WTC11 (cell line): ENCODE measurements around the gene MIPEP. TPM values are rescaled to one million over a fixed set of nuclear protein-coding genes. Genes with fewer than 3 reads are reported as not detected.

Source experiments
- ATAC-seq: fragments of 200-7000 bp; cut with Tn5 transposase; 2 replicates; pipeline ENCODE4 v1.10.0; 2021; ENCODE audit warnings: mild to moderate bottlenecking, moderate library complexity
- CTCF ChIA-PET: fragments of 300-600 bp; sonication (Branson Sonifier 250); formaldehyde crosslinking; loops from one replicate; lab custom pipeline; 2021; ENCODE audit warnings: antibody characterized with exemption; lab: Charles Lee
- POLR2A ChIA-PET: fragments of 350-600 bp; sonication (Branson Sonifier 250); formaldehyde crosslinking; loops from one replicate; lab custom pipeline; 2021; ENCODE audit warnings: antibody characterized with exemption; lab: Charles Lee
- DNase-seq: peaks from one replicate; pipeline ENCODE4 v3.0.0; 2021; ENCODE audit warnings: low spot score
- H3K27ac Mint-ChIP-seq: 2 replicates; pipeline ENCODE4 v1.8.0; 2021; ENCODE audit warnings: mixed read lengths
- H3K27me3 Mint-ChIP-seq: 2 replicates; pipeline ENCODE4 v1.8.0; 2021; ENCODE audit warnings: low read depth, mild to moderate bottlenecking, moderate library complexity, mixed read lengths
- H3K36me3 Mint-ChIP-seq: 2 replicates; pipeline ENCODE4 v1.8.0; 2021; ENCODE audit warnings: mixed read lengths
- H3K4me1 Mint-ChIP-seq: 2 replicates; pipeline ENCODE4 v1.8.0; 2022; ENCODE audit warnings: mixed read lengths
- H3K4me3 Mint-ChIP-seq: 2 replicates; pipeline ENCODE4 v1.8.0; 2021; ENCODE audit warnings: mild to moderate bottlenecking, moderate library complexity, mixed read lengths
- H3K9me3 Mint-ChIP-seq: 2 replicates; pipeline ENCODE4 v1.8.0; 2021; ENCODE audit warnings: mixed read lengths
- CBFB ChIP-seq: sonication (generic); formaldehyde crosslinking; IDR thresholded peaks from 2 replicates; pipeline ENCODE4 v1.8.1; 2022; ENCODE audit warnings: mild to moderate bottlenecking, low read depth, missing genetic modification reagents
- GABPB1 ChIP-seq: sonication (generic); formaldehyde crosslinking; IDR thresholded peaks from 2 replicates; pipeline ENCODE4 v1.8.1; 2023; ENCODE audit warnings: mild to moderate bottlenecking, missing genetic modification reagents
- MYBL2 ChIP-seq: sonication (generic); formaldehyde crosslinking; IDR thresholded peaks from 2 replicates; pipeline ENCODE4 v1.8.1; 2023; ENCODE audit warnings: mild to moderate bottlenecking, moderate library complexity, missing genetic modification reagents
- NFYB ChIP-seq: sonication (generic); formaldehyde crosslinking; conservative IDR thresholded peaks from 2 replicates; pipeline ENCODE4 v1.8.0; 2022; ENCODE audit warnings: low read depth, missing genetic modification reagents
- RELA ChIP-seq: sonication (generic); formaldehyde crosslinking; IDR thresholded peaks from 2 replicates; pipeline ENCODE4 v1.8.1; 2022; ENCODE audit warnings: missing genetic modification reagents, mild to moderate bottlenecking, borderline replicate concordance
- SMAD3 ChIP-seq: sonication (generic); formaldehyde crosslinking; IDR thresholded peaks from 2 replicates; pipeline ENCODE4 v1.8.0; 2022; ENCODE audit warnings: missing genetic modification reagents, mild to moderate bottlenecking, borderline replicate concordance
- SOX15 ChIP-seq: fragments of 250-450 bp; sonication (Bioruptor Pico); IDR thresholded peaks from 2 replicates; pipeline ENCODE4 v1.9.0; 2021; ENCODE audit warnings: mild to moderate bottlenecking
- ZBTB21 ChIP-seq: sonication (generic); formaldehyde crosslinking; IDR thresholded peaks from 2 replicates; pipeline ENCODE4 v1.8.1; 2023; ENCODE audit warnings: mild to moderate bottlenecking, missing genetic modification reagents, borderline replicate concordance
- ZNF232 ChIP-seq: sonication (generic); formaldehyde crosslinking; IDR thresholded peaks from 2 replicates; pipeline ENCODE4 v1.8.0; 2022; ENCODE audit warnings: mild to moderate bottlenecking, missing genetic modification reagents
- ZNF416 ChIP-seq: fragments of 250-450 bp; sonication (Bioruptor Pico); IDR thresholded peaks from 2 replicates; pipeline ENCODE4 v1.9.0; 2021; ENCODE audit warnings: mild to moderate bottlenecking, inconsistent platforms
- ZNF671 ChIP-seq: fragments of 250-450 bp; sonication (Bioruptor Pico); IDR thresholded peaks from 2 replicates; pipeline ENCODE4 v1.8.0; 2021; ENCODE audit warnings: mild to moderate bottlenecking
- total RNA-seq: library from RNA; stranded (reverse); gene quantifications from 3 replicates; pipeline ENCODE4 v1.2.3, GENCODE V29; 2021
- TF ChIP-seq, protein P1 (sequence below): fragments of 250-450 bp; sonication (Bioruptor Pico); IDR thresholded peaks from 2 replicates; pipeline ENCODE4 v1.9.0; 2021; ENCODE audit warnings: mild to moderate bottlenecking
- TF ChIP-seq, protein P2 (sequence below): sonication (generic); formaldehyde crosslinking; IDR thresholded peaks from 2 replicates; pipeline ENCODE4 v1.8.1; 2023; ENCODE audit warnings: mild to moderate bottlenecking, moderate library complexity, missing genetic modification reagents
- TF ChIP-seq, protein P3 (sequence below): sonication (generic); formaldehyde crosslinking; IDR thresholded peaks from 2 replicates; pipeline ENCODE4 v1.8.1; 2022; ENCODE audit warnings: low read depth, mild to moderate bottlenecking, moderate library complexity, missing genetic modification reagents, borderline replicate concordance
- TF ChIP-seq, protein P4 (sequence below): sonication (generic); formaldehyde crosslinking; IDR thresholded peaks from 2 replicates; pipeline ENCODE4 v1.8.1; 2023; ENCODE audit warnings: mild to moderate bottlenecking, missing genetic modification reagents, borderline replicate concordance

MIPEP gene
- total RNA-seq, 1 experiment from 2014 or later: 30.5 TPM

DNA sequence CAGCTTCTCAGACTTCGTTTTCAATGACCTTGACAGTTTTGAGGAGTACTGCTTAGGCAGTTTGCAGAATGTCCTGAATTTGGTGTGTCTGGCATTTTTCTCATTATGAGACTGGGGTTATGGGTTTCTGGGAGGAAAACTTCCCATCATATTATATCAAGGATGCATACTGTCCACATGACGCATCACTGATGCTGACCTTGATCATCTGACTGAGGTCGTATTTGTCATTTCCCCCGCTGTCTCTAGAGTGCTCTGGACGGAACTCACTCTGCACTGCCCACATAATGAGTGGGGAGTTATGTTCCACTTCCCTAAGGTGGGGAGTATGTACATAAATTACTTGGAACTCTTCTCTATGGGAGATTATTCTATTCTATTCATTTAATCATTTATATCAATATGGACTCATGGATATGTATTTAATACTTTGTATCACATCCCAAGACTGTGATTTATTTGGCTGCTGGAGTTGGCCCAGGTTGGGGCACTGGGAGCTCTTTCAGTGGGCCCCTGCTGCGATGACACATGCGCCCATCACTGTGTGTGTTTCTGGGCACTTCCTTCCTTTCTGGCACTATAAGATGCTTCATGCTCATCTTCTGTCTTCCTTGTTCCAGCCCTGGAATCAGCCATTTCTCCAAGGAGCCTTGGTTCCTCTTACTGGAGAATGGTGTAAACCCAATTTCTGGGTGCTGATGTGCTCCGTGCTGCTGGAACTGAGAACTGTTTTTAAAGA lies 138.6 kb downstream of the MIPEP start:
- ChIA-PET CTCF (interaction anchor here (1.4 to 2.0 kb wide), 2 partner anchors 9 to 61 kb away, joined by 3 to 14 read pairs; no protein-coding TSS in a partner anchor), POLR2A (no interaction called here)
- no peak for TF ChIP-seq NFYB (CRISPR knock-in tag)
- TF ChIP-seq, protein P1, sequence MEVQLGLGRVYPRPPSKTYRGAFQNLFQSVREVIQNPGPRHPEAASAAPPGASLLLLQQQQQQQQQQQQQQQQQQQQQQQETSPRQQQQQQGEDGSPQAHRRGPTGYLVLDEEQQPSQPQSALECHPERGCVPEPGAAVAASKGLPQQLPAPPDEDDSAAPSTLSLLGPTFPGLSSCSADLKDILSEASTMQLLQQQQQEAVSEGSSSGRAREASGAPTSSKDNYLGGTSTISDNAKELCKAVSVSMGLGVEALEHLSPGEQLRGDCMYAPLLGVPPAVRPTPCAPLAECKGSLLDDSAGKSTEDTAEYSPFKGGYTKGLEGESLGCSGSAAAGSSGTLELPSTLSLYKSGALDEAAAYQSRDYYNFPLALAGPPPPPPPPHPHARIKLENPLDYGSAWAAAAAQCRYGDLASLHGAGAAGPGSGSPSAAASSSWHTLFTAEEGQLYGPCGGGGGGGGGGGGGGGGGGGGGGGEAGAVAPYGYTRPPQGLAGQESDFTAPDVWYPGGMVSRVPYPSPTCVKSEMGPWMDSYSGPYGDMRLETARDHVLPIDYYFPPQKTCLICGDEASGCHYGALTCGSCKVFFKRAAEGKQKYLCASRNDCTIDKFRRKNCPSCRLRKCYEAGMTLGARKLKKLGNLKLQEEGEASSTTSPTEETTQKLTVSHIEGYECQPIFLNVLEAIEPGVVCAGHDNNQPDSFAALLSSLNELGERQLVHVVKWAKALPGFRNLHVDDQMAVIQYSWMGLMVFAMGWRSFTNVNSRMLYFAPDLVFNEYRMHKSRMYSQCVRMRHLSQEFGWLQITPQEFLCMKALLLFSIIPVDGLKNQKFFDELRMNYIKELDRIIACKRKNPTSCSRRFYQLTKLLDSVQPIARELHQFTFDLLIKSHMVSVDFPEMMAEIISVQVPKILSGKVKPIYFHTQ (CRISPR knock-in tag): no peak
- Mint-ChIP-seq H3K27me3 (no peaks in the 10 kb centered on the region), H3K36me3 (peaks cover 6% of the 10 kb centered on the region; the same call in 1 of the 2 replicates), H3K4me3 (no peak overlapping the region), H3K4me1 (peaks cover 50% of the 10 kb centered on the region), H3K9me3 (peaks cover 3% of the 10 kb centered on the region; the same call in 1 of the 2 replicates), H3K27ac (no peak overlapping the region; the same call in 1 of the 2 replicates)
- DNase-seq (no peak), ATAC-seq (no peak)

DNA sequence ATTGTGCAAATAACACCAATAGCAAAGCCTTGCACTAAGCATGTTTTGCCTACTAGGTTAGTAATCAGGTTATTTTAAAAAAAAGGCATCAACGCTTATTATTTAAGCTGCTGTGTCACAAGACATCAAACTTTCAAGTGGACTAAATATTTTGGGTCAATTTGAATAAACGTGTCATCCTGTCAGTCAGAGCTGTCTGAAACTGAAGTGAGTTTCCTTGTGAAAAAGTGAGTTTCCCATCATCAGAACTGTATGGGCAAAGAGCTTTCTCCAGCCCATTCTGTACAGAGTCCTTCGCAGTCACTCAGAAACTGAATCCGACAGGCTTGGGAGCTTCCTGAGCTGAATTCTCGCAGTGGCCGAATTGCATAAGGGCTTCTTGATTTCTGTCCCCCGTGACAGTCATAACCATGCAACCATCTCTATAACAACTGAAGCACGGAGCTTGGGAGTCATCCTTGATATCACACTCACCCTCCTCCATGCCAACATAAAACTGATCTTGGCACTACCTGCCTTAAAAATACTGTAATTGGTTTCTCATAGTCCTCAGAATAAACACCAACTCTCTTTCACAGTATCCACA lies 139.8 kb downstream of the MIPEP start:
- Mint-ChIP-seq H3K9me3 (peaks cover 3% of the 10 kb centered on the region; the same call in 1 of the 2 replicates), H3K4me3 (no peak overlapping the region; the same call in 1 of the 2 replicates), H3K36me3 (peaks cover 6% of the 10 kb centered on the region; the same call in 1 of the 2 replicates), H3K27me3 (no peaks in the 10 kb centered on the region), H3K4me1 (peaks cover 48% of the 10 kb centered on the region), H3K27ac (no peak overlapping the region)
- POLR2A ChIA-PET: no interaction called here
- ATAC-seq: no peak
- no peak for DNase-seq
- CTCF ChIA-PET: interaction anchor here (0.9 to 1.4 kb wide), 2 partner anchors 11 to 62 kb away, joined by 3 read pairs; no protein-coding TSS in a partner anchor
- TF ChIP-seq ZNF232 (no peak), SMAD3 (CRISPR knock-in tag) (no peak), RELA (CRISPR knock-in tag) (no peak), ZNF416 (CRISPR knock-in tag) (no peak), GABPB1 (CRISPR knock-in tag) (no peak), ZBTB21 (CRISPR knock-in tag) (no peak), SOX15 (CRISPR knock-in tag) (no peak), CBFB (CRISPR knock-in tag) (no peak), ZNF671 (CRISPR knock-in tag) (no peak), MYBL2 (CRISPR knock-in tag) (no peak)
- TF ChIP-seq, protein P2, sequence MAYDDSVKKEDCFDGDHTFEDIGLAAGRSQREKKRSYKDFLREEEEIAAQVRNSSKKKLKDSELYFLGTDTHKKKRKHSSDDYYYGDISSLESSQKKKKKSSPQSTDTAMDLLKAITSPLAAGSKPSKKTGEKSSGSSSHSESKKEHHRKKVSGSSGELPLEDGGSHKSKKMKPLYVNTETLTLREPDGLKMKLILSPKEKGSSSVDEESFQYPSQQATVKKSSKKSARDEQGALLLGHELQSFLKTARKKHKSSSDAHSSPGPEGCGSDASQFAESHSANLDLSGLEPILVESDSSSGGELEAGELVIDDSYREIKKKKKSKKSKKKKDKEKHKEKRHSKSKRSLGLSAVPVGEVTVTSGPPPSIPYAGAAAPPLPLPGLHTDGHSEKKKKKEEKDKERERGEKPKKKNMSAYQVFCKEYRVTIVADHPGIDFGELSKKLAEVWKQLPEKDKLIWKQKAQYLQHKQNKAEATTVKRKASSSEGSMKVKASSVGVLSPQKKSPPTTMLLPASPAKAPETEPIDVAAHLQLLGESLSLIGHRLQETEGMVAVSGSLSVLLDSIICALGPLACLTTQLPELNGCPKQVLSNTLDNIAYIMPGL (CRISPR knock-in tag): no peak
- TF ChIP-seq, protein P3, sequence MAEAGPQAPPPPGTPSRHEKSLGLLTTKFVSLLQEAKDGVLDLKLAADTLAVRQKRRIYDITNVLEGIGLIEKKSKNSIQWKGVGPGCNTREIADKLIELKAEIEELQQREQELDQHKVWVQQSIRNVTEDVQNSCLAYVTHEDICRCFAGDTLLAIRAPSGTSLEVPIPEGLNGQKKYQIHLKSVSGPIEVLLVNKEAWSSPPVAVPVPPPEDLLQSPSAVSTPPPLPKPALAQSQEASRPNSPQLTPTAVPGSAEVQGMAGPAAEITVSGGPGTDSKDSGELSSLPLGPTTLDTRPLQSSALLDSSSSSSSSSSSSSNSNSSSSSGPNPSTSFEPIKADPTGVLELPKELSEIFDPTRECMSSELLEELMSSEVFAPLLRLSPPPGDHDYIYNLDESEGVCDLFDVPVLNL (CRISPR knock-in tag): no peak
- TF ChIP-seq, protein P1 (CRISPR knock-in tag): no peak
- TF ChIP-seq, protein P4, sequence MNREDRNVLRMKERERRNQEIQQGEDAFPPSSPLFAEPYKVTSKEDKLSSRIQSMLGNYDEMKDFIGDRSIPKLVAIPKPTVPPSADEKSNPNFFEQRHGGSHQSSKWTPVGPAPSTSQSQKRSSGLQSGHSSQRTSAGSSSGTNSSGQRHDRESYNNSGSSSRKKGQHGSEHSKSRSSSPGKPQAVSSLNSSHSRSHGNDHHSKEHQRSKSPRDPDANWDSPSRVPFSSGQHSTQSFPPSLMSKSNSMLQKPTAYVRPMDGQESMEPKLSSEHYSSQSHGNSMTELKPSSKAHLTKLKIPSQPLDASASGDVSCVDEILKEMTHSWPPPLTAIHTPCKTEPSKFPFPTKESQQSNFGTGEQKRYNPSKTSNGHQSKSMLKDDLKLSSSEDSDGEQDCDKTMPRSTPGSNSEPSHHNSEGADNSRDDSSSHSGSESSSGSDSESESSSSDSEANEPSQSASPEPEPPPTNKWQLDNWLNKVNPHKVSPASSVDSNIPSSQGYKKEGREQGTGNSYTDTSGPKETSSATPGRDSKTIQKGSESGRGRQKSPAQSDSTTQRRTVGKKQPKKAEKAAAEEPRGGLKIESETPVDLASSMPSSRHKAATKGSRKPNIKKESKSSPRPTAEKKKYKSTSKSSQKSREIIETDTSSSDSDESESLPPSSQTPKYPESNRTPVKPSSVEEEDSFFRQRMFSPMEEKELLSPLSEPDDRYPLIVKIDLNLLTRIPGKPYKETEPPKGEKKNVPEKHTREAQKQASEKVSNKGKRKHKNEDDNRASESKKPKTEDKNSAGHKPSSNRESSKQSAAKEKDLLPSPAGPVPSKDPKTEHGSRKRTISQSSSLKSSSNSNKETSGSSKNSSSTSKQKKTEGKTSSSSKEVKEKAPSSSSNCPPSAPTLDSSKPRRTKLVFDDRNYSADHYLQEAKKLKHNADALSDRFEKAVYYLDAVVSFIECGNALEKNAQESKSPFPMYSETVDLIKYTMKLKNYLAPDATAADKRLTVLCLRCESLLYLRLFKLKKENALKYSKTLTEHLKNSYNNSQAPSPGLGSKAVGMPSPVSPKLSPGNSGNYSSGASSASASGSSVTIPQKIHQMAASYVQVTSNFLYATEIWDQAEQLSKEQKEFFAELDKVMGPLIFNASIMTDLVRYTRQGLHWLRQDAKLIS (CRISPR knock-in tag): no peak
